ENCODE data around the gene METTL27.

Gene METTL27

GRCh38 chr7:73828107-73828803 is 14.1 kb downstream of the METTL27 start:
- Histone ChIP-seq H3K9me3 (ENCODE audit: control insufficient read depth, low read length) (no peaks in the 10 kb centered on the region), H2AK5ac (ENCODE audit: low read length, severe bottlenecking) (no peak overlapping the region), H3K9ac (ENCODE audit: low read length) (no peak overlapping the region), H3K23ac (ENCODE audit: low read length in 2 of 2) (no peak overlapping the region), H2BK15ac (ENCODE audit: low read depth, poor library complexity, severe bottlenecking) (no peak overlapping the region), H2AFZ (ENCODE audit: low read depth, low read length) (no peak overlapping the region), H4K8ac (ENCODE audit: low read length) (no peak overlapping the region), H3K36me3 (ENCODE audit: control insufficient read depth in 1 of 2, insufficient read depth in 2 of 2, low read depth in 1 of 2, low read length in 2 of 2) (no peaks in the 10 kb centered on the region), H3K4me1 (ENCODE audit: control insufficient read depth, insufficient read depth, low read depth, low read length) (peaks cover 27% of the 10 kb centered on the region), H2BK12ac (ENCODE audit: low read length in 2 of 2) (no peak overlapping the region), H3K14ac (ENCODE audit: low read length in 2 of 2) (no peak overlapping the region), H3K27ac (ENCODE audit: low read length, poor library complexity, severe bottlenecking) (no peak overlapping the region), H2BK120ac (ENCODE audit: low read depth, low read length) (no peak overlapping the region), H2BK5ac (ENCODE audit: low read depth, low read length, poor library complexity, severe bottlenecking) (no peak overlapping the region), H3K27me3 (ENCODE audit: control insufficient read depth in 1 of 2, insufficient read depth in 1 of 2, low read length in 2 of 2) (no peaks in the 10 kb centered on the region), H3K4ac (ENCODE audit: low read depth in 1 of 2, low read length in 2 of 2) (no peak overlapping the region), H4K91ac (ENCODE audit: low read length) (no peak overlapping the region), H3K18ac (ENCODE audit: low read depth in 1 of 2, low read length in 2 of 2) (peak overlapping the region in 1 of 2 experiments; percentile 55), H3K79me1 (replicated peaks; ENCODE audit: low read length, poor library complexity, severe bottlenecking) (no peaks in the 10 kb centered on the region), H3K4me3 (ENCODE audit: insufficient read depth in 1 of 2, low read depth in 1 of 2, low read length in 2 of 2) (no peak overlapping the region), H3K4me2 (ENCODE audit: low read length, poor library complexity, severe bottlenecking) (no peak overlapping the region)
- DNase-seq = peak; percentile 73
- 76% methylated on average over 11 of the region's 14 CpGs for WGBS

GRCh38 chr7:73827567-73828106 is 14.7 kb downstream of the METTL27 start:
- no peak overlapping the region for H3K4me3 ChIP-seq (ENCODE audit: insufficient read depth in 1 of 2, low read depth in 1 of 2, low read length in 2 of 2)
- no peaks in the 10 kb centered on the region for H3K27me3 ChIP-seq (ENCODE audit: control insufficient read depth in 1 of 2, insufficient read depth in 1 of 2, low read length in 2 of 2)
- no peak overlapping the region for H3K4ac ChIP-seq (ENCODE audit: low read depth in 1 of 2, low read length in 2 of 2)
- no peak overlapping the region for H2BK120ac ChIP-seq (ENCODE audit: low read depth, low read length)
- no peak overlapping the region for H2AFZ ChIP-seq (ENCODE audit: low read depth, low read length)
- DNase-seq = no peak
- peak overlapping the region; percentile 17 for H2AK5ac ChIP-seq (ENCODE audit: low read length, severe bottlenecking)
- no peak overlapping the region for H3K9ac ChIP-seq (ENCODE audit: low read length)
- no peaks in the 10 kb centered on the region for H3K9me3 ChIP-seq (ENCODE audit: control insufficient read depth, low read length)
- H3K4me2 ChIP-seq (ENCODE audit: low read length, poor library complexity, severe bottlenecking) = no peak overlapping the region
- 65% methylated on average over 4 of the region's 11 CpGs for WGBS
- H3K27ac ChIP-seq (ENCODE audit: low read length, poor library complexity, severe bottlenecking) = no peak overlapping the region
- peak overlapping the region in 1 of 2 experiments; percentile 0 for H2BK12ac ChIP-seq (ENCODE audit: low read length in 2 of 2)
- peak overlapping the region in 1 of 2 experiments; percentile 4 for H3K18ac ChIP-seq (ENCODE audit: low read depth in 1 of 2, low read length in 2 of 2)
- no peaks in the 10 kb centered on the region for H3K79me1 ChIP-seq (replicated peaks; ENCODE audit: low read length, poor library complexity, severe bottlenecking)
- no peak overlapping the region for H3K23ac ChIP-seq (ENCODE audit: low read length in 2 of 2)
- H4K91ac ChIP-seq (ENCODE audit: low read length) = peak overlapping the region; percentile 81
- H2BK15ac ChIP-seq (ENCODE audit: low read depth, poor library complexity, severe bottlenecking) = no peak overlapping the region
- no peak overlapping the region for H3K14ac ChIP-seq (ENCODE audit: low read length in 2 of 2)
- no peak overlapping the region for H2BK5ac ChIP-seq (ENCODE audit: low read depth, low read length, poor library complexity, severe bottlenecking)
- peaks cover 30% of the 10 kb centered on the region for H3K4me1 ChIP-seq (ENCODE audit: control insufficient read depth, insufficient read depth, low read depth, low read length)
- peak overlapping the region; percentile 29 for H4K8ac ChIP-seq (ENCODE audit: low read length)
- no peaks in the 10 kb centered on the region for H3K36me3 ChIP-seq (ENCODE audit: control insufficient read depth in 1 of 2, insufficient read depth in 2 of 2, low read depth in 1 of 2, low read length in 2 of 2)

GRCh38 chr7:73824986-73825385 is 17.3 kb downstream of the METTL27 start:
- Histone ChIP-seq H4K91ac (ENCODE audit: low read length) (no peak overlapping the region), H2BK12ac (ENCODE audit: low read length in 2 of 2) (no peak overlapping the region), H3K4ac (ENCODE audit: low read depth in 1 of 2, low read length in 2 of 2) (no peak overlapping the region), H3K14ac (ENCODE audit: low read length in 2 of 2) (no peak overlapping the region), H3K4me2 (ENCODE audit: low read length, poor library complexity, severe bottlenecking) (no peak overlapping the region), H2BK5ac (ENCODE audit: low read depth, low read length, poor library complexity, severe bottlenecking) (no peak overlapping the region), H3K4me1 (ENCODE audit: control insufficient read depth, insufficient read depth, low read depth, low read length) (peaks cover 19% of the 10 kb centered on the region), H4K8ac (ENCODE audit: low read length) (no peak overlapping the region), H3K23ac (ENCODE audit: low read length in 2 of 2) (no peak overlapping the region), H3K4me3 (ENCODE audit: insufficient read depth in 1 of 2, low read depth in 1 of 2, low read length in 2 of 2) (no peak overlapping the region), H2BK15ac (ENCODE audit: low read depth, poor library complexity, severe bottlenecking) (no peak overlapping the region), H3K79me1 (replicated peaks; ENCODE audit: low read length, poor library complexity, severe bottlenecking) (no peaks in the 10 kb centered on the region), H2BK120ac (ENCODE audit: low read depth, low read length) (no peak overlapping the region), H3K27ac (ENCODE audit: low read length, poor library complexity, severe bottlenecking) (no peak overlapping the region), H3K36me3 (ENCODE audit: control insufficient read depth in 1 of 2, insufficient read depth in 2 of 2, low read depth in 1 of 2, low read length in 2 of 2) (no peaks in the 10 kb centered on the region), H3K27me3 (ENCODE audit: control insufficient read depth in 1 of 2, insufficient read depth in 1 of 2, low read length in 2 of 2) (no peaks in the 10 kb centered on the region), H3K9me3 (ENCODE audit: control insufficient read depth, low read length) (no peaks in the 10 kb centered on the region), H3K9ac (ENCODE audit: low read length) (no peak overlapping the region), H3K18ac (ENCODE audit: low read depth in 1 of 2, low read length in 2 of 2) (no peak overlapping the region), H2AFZ (ENCODE audit: low read depth, low read length) (no peak overlapping the region), H2AK5ac (ENCODE audit: low read length, severe bottlenecking) (no peak overlapping the region)
- 91% methylated on average over 6 of the region's 9 CpGs for WGBS
- DNase-seq = no peak

- peaks cover 19% of the 10 kb centered on the region for H3K4me1 ChIP-seq (ENCODE audit: control insufficient read depth, insufficient read depth, low read depth, low read length)
- H3K4ac ChIP-seq (ENCODE audit: low read depth in 1 of 2, low read length in 2 of 2) = no peak overlapping the region
- 92% methylated on average over 11 of the region's 11 CpGs for WGBS
- H2BK15ac ChIP-seq (ENCODE audit: low read depth, poor library complexity, severe bottlenecking) = no peak overlapping the region
- no peaks in the 10 kb centered on the region for H3K36me3 ChIP-seq (ENCODE audit: control insufficient read depth in 1 of 2, insufficient read depth in 2 of 2, low read depth in 1 of 2, low read length in 2 of 2)
- H3K27me3 ChIP-seq (ENCODE audit: control insufficient read depth in 1 of 2, insufficient read depth in 1 of 2, low read length in 2 of 2) = no peaks in the 10 kb centered on the region
- H3K14ac ChIP-seq (ENCODE audit: low read length in 2 of 2) = no peak overlapping the region
- no peak overlapping the region for H3K9ac ChIP-seq (ENCODE audit: low read length)
- H3K23ac ChIP-seq (ENCODE audit: low read length in 2 of 2) = no peak overlapping the region
- no peak overlapping the region for H2BK12ac ChIP-seq (ENCODE audit: low read length in 2 of 2)
- H2BK120ac ChIP-seq (ENCODE audit: low read depth, low read length) = no peak overlapping the region
- H3K79me1 ChIP-seq (replicated peaks; ENCODE audit: low read length, poor library complexity, severe bottlenecking) = no peaks in the 10 kb centered on the region
- no peak overlapping the region for H2BK5ac ChIP-seq (ENCODE audit: low read depth, low read length, poor library complexity, severe bottlenecking)
- H4K91ac ChIP-seq (ENCODE audit: low read length) = no peak overlapping the region
- H3K27ac ChIP-seq (ENCODE audit: low read length, poor library complexity, severe bottlenecking) = no peak overlapping the region
- H2AK5ac ChIP-seq (ENCODE audit: low read length, severe bottlenecking) = no peak overlapping the region
- no peak overlapping the region for H3K18ac ChIP-seq (ENCODE audit: low read depth in 1 of 2, low read length in 2 of 2)
- no peak overlapping the region for H3K4me3 ChIP-seq (ENCODE audit: insufficient read depth in 1 of 2, low read depth in 1 of 2, low read length in 2 of 2)
- no peak overlapping the region for H4K8ac ChIP-seq (ENCODE audit: low read length)
- H3K9me3 ChIP-seq (ENCODE audit: control insufficient read depth, low read length) = no peaks in the 10 kb centered on the region
- no peak for DNase-seq
- no peak overlapping the region for H3K4me2 ChIP-seq (ENCODE audit: low read length, poor library complexity, severe bottlenecking)
- H2AFZ ChIP-seq (ENCODE audit: low read depth, low read length) = no peak overlapping the region
Measured at GRCh38 chr7:73823873-73824592, 18.3 kb downstream of the METTL27 start.
